GM23338 (cell line): Measurements from ENCODE around the gene RPS6KA5. TPM values are rescaled to one million over a fixed set of nuclear protein-coding genes. Genes with fewer than 3 reads are reported as not detected.
"Not testable (repeated sequence)": the region's sequence is repeated elsewhere in the genome, so short reads cannot be mapped to it uniquely, and the experiment has no call there.

ENCODE experiments used
- ATAC-seq: fragments of 200-7000 bp; cut with Tn5 transposase; 3 replicates; pipeline ENCODE4 v1.9.1; 2020
- DNase-seq: peaks from one replicate; pipeline ENCODE4 v3.0.0-alpha.2; 2015; ENCODE audit warnings: low spot score
- H2AFZ ChIP-seq: fragments of 200-600 bp; sonication (generic); 2 replicates; pipeline ENCODE4 v1.8.0; 2016; ENCODE audit warnings: antibody characterized with exemption, mild to moderate bottlenecking, moderate library complexity
- H3F3A ChIP-seq: fragments of 200-600 bp; sonication (generic); replicated peaks from 2 replicates; pipeline ENCODE4 v1.8.0; 2017; ENCODE audit warnings: antibody characterized with exemption, mixed run types, low read depth
- H3K27ac ChIP-seq: fragments of 200-600 bp; sonication (generic); 2 replicates; pipeline ENCODE4 v1.6.1; 2016; ENCODE audit warnings: low read depth
- H3K27me3 ChIP-seq: fragments of 200-600 bp; sonication (generic); 2 replicates; pipeline ENCODE4 v1.8.0; 2016; ENCODE audit warnings: mild to moderate bottlenecking, mixed run types, moderate library complexity; ENCODE audit not compliant: insufficient read depth
- H3K36me3 ChIP-seq: fragments of 200-600 bp; sonication (generic); 2 replicates; pipeline ENCODE4 v1.8.0; 2016; ENCODE audit warnings: mild to moderate bottlenecking; ENCODE audit not compliant: insufficient read depth
- H3K4me1 ChIP-seq: fragments of 200-600 bp; sonication (generic); 2 replicates; pipeline ENCODE4 v1.8.0; 2016; ENCODE audit warnings: mild to moderate bottlenecking, moderate library complexity; ENCODE audit not compliant: insufficient read depth
- H3K4me2 ChIP-seq: fragments of 200-600 bp; sonication (generic); 2 replicates; pipeline ENCODE4 v1.7.1; 2017; ENCODE audit warnings: mixed run types
- H3K4me3 ChIP-seq: fragments of 200-600 bp; sonication (generic); 2 replicates; pipeline ENCODE4 v1.6.1; 2016; ENCODE audit warnings: mixed run types
- H3K79me2 ChIP-seq: fragments of 200-600 bp; sonication (generic); replicated peaks from 2 replicates; pipeline ENCODE4 v1.8.0; 2017; ENCODE audit warnings: mild to moderate bottlenecking; ENCODE audit not compliant: insufficient read depth
- H3K9me2 ChIP-seq: fragments of 200-600 bp; sonication (generic); 2 replicates; pipeline ENCODE4 v1.8.0; 2017; ENCODE audit not compliant: insufficient read depth
- H4K20me1 ChIP-seq: fragments of 200-600 bp; sonication (generic); replicated peaks from 2 replicates; pipeline ENCODE4 v1.8.0; 2017; ENCODE audit warnings: mild to moderate bottlenecking; ENCODE audit not compliant: insufficient read depth
- H3K27ac Mint-ChIP-seq: 2 replicates; pipeline ENCODE4 v1.8.0; 2020; ENCODE audit warnings: inconsistent platforms, mild to moderate bottlenecking, moderate library complexity, mixed read lengths
- H3K27me3 Mint-ChIP-seq: 3 replicates; pipeline ENCODE4 v1.8.0; 2022; ENCODE audit warnings: low read depth, mild to moderate bottlenecking, moderate library complexity, mixed read lengths, inconsistent platforms; ENCODE audit not compliant: insufficient read depth, poor library complexity
- H3K36me3 Mint-ChIP-seq: 3 replicates; pipeline ENCODE4 v1.8.0; 2021; ENCODE audit warnings: low read depth, mild to moderate bottlenecking, inconsistent platforms, moderate library complexity, mixed read lengths
- H3K4me1 Mint-ChIP-seq: 3 replicates; pipeline ENCODE4 v1.8.0; 2020; ENCODE audit warnings: mild to moderate bottlenecking, inconsistent platforms, mixed read lengths
- H3K4me3 Mint-ChIP-seq: 3 replicates; pipeline ENCODE4 v1.8.0; 2021; ENCODE audit warnings: moderate library complexity, mild to moderate bottlenecking, inconsistent platforms, mixed read lengths
- H3K9me3 Mint-ChIP-seq: 3 replicates; pipeline ENCODE4 v1.8.0; 2020; ENCODE audit warnings: moderate library complexity, mild to moderate bottlenecking, inconsistent platforms, mixed read lengths
- CREB1 ChIP-seq: fragments of 250-450 bp; sonication (Bioruptor Pico); IDR thresholded peaks from 2 replicates; pipeline ENCODE4 v1.5.0; 2020; ENCODE audit warnings: low read depth, mild to moderate bottlenecking, moderate library complexity
- EZH2phosphoT487 ChIP-seq: fragments of 200-600 bp; sonication (generic); IDR thresholded peaks from one replicate; pipeline ENCODE4 v1.8.1; 2018; ENCODE audit warnings: antibody characterized with exemption; ENCODE audit not compliant: unreplicated experiment
- JUNB ChIP-seq: IDR thresholded peaks from one replicate; pipeline ENCODE4 v1.6.1; 2016; ENCODE audit warnings: antibody characterized with exemption; ENCODE audit not compliant: unreplicated experiment
- NANOG ChIP-seq: IDR thresholded peaks from 2 replicates; pipeline ENCODE4 v1.6.1; 2016; ENCODE audit warnings: antibody characterized with exemption, borderline replicate concordance
- ZNF462 ChIP-seq: fragments of 250-450 bp; sonication (Bioruptor Pico); IDR thresholded peaks from 2 replicates; pipeline ENCODE4 v1.5.0; 2020; ENCODE audit warnings: mild to moderate bottlenecking, moderate library complexity
- polyA plus RNA-seq: library from polyadenylated mRNA; unstranded; fragments of >200 nt; fragmentation: Nextera tagmentation; extraction: Ambion mirVana; gene quantifications from 2 replicates; pipeline ENCODE4 v1.2.1, GENCODE V29; 2016
- total RNA-seq: library from RNA; depleted of rRNA; stranded (reverse); fragments of >200 nt; shearing (Covaris generic); gene quantifications from 2 replicates; pipeline ENCODE4 v1.2.3, GENCODE V29; 2014

The RPS6KA5 gene
- total and polyA plus RNA-seq, 2 experiments from 2014 or later, result 2.1 to 2.4 TPM

GRCh38 chr14:91089958-91090535, 29.6 kb upstream of the RPS6KA5 start (continued):
- no peak for TF ChIP-seq CREB1
- no peak for TF ChIP-seq JUNB

GRCh38 chr14:91088585-91089235, 28.3 kb upstream of the RPS6KA5 start:
- ATAC-seq, result no peak
- H3K4me3 ChIP-seq, result no peak overlapping the region
- no peaks in the 10 kb centered on the region for H4K20me1 ChIP-seq
- no peaks in the 10 kb centered on the region for H3K79me2 ChIP-seq
- H3K4me1 ChIP-seq, result no peaks in the 10 kb centered on the region
- no peaks in the 10 kb centered on the region for H3K9me2 ChIP-seq
- no peak overlapping the region for H2AFZ ChIP-seq
- Mint-ChIP-seq H3K4me1 (no peaks in the 10 kb centered on the region), H3K36me3 (no peaks in the 10 kb centered on the region; the same call in 2 of the 3 replicates), H3K4me3 (no peak overlapping the region), H3K27me3 (peaks cover 2% of the 10 kb centered on the region), H3K9me3 (peaks cover 3% of the 10 kb centered on the region; the same call in 2 of the 3 replicates), H3K27ac (no peak overlapping the region)
- H3K27me3 ChIP-seq, result no peaks in the 10 kb centered on the region
- H3K36me3 ChIP-seq, result no peaks in the 10 kb centered on the region
- no peaks in the 10 kb centered on the region for H3F3A ChIP-seq
- TF ChIP-seq NANOG (no peak), CREB1 (no peak)
- DNase-seq, result no peak
- H3K4me2 ChIP-seq, result no peak overlapping the region
- H3K27ac ChIP-seq, result no peak overlapping the region

- H3K4me1 Mint-ChIP-seq, H3K4me3 Mint-ChIP-seq, H4K20me1 ChIP-seq, H3K4me2 ChIP-seq, H3K27ac ChIP-seq, H3K9me3 Mint-ChIP-seq, H3K4me1 ChIP-seq, H3K79me2 ChIP-seq, DNase-seq, H3K36me3 ChIP-seq, H3K9me2 ChIP-seq, H3F3A ChIP-seq, H3K27me3 ChIP-seq, H2AFZ ChIP-seq, H3K4me3 ChIP-seq, H3K27ac Mint-ChIP-seq, H3K36me3 Mint-ChIP-seq, H3K27me3 Mint-ChIP-seq, ATAC-seq: not testable (repeated sequence)
These were observed 27.0 kb upstream of the RPS6KA5 start for GRCh38 chr14:91087470-91087869.

- H3K4me2 ChIP-seq, result no peak overlapping the region
- Mint-ChIP-seq H3K36me3 (no peaks in the 10 kb centered on the region; the same call in 2 of the 3 replicates), H3K27me3 (peaks cover 4% of the 10 kb centered on the region), H3K4me1 (no peaks in the 10 kb centered on the region), H3K9me3 (peaks cover 3% of the 10 kb centered on the region; the same call in 2 of the 3 replicates), H3K4me3 (no peak overlapping the region), H3K27ac (no peak overlapping the region)
- H3K4me1 ChIP-seq, result no peaks in the 10 kb centered on the region
- no peak overlapping the region for H2AFZ ChIP-seq
- no peaks in the 10 kb centered on the region for H3F3A ChIP-seq
- ATAC-seq (no peak), DNase-seq (no peak)
- H3K27ac ChIP-seq, result no peak overlapping the region
- no peak overlapping the region for H3K4me3 ChIP-seq
- no peaks in the 10 kb centered on the region for H3K79me2 ChIP-seq
- H3K36me3 ChIP-seq, result no peaks in the 10 kb centered on the region
- no peaks in the 10 kb centered on the region for H4K20me1 ChIP-seq
- no peaks in the 10 kb centered on the region for H3K9me2 ChIP-seq
- no peaks in the 10 kb centered on the region for H3K27me3 ChIP-seq
- TF ChIP-seq ZNF462 (CRISPR knock-in tag), result no peak
- no peak for TF ChIP-seq EZH2phosphoT487
These were observed 24.1 kb upstream of the RPS6KA5 start for GRCh38 chr14:91084516-91084915.
